Transverse colon (tissue), 4 donors: ENCODE results near the gene NUP214. TPM values are rescaled to one million over a fixed set of nuclear protein-coding genes. Genes with fewer than 3 reads are reported as not detected.
"Not testable (repeated sequence)": the region's sequence is repeated elsewhere in the genome, so short reads cannot be mapped to it uniquely, and the experiment has no call there.

Experiments used
- DNase-seq: peaks from one replicate; pipeline ENCODE4 v3.0.0-alpha.2; 2019
- H3K27ac ChIP-seq, 4 donors: fragments of 200-600 bp; sonication (generic); 2 replicates each; pipeline ENCODE4 v1.5.1; 2016 to 2018; ENCODE audit warnings: inconsistent platforms in 4 of 4
- H3K27me3 ChIP-seq: fragments of 200-600 bp; sonication (generic); 2 replicates; pipeline ENCODE4 v1.5.1; 2017; ENCODE audit warnings: inconsistent platforms
- H3K36me3 ChIP-seq, 4 donors: fragments of 200-600 bp; sonication (generic); 2 replicates each; pipeline ENCODE4 v1.5.1; 2017 to 2019; ENCODE audit warnings: inconsistent platforms in 4 of 4
- H3K4me1 ChIP-seq, 4 donors: fragments of 200-600 bp; sonication (generic); 2 replicates each; pipeline ENCODE4 v1.5.1; 2017 to 2020; ENCODE audit warnings: inconsistent platforms in 4 of 4
- H3K4me3 ChIP-seq, 4 donors: fragments of 200-600 bp; sonication (generic); 1 replicate in 1 of 4; 2 replicates in 3 of 4; pipeline versions ENCODE4 v1.5.1 to v1.6.1; 2017 to 2019; ENCODE audit warnings: inconsistent platforms in 4 of 4
- H3K9me3 ChIP-seq, 2 donors: fragments of 200-600 bp; sonication (generic); 2 replicates each; pipeline ENCODE4 v1.5.1; 2017 to 2019; ENCODE audit warnings: inconsistent platforms in 2 of 2
- CTCF ChIP-seq, 5 experiments: fragments of 200-600 bp in 3 of 5; fragments of 450-650 bp in 2 of 5; sonication (generic) in 3 of 5; IDR thresholded peaks; 1 replicate in 2 of 5; 2 replicates in 3 of 5; pipeline ENCODE4 v1.5.1; 2016 to 2017; ENCODE audit warnings: antibody characterized with exemption in 5 of 5, inconsistent platforms in 3 of 5, mild to moderate bottlenecking in 2 of 5, moderate library complexity in 1 of 5
- EP300 ChIP-seq: sonication (generic); formaldehyde crosslinking; IDR thresholded peaks from one replicate; pipeline ENCODE4 v1.6.1; 2017; ENCODE audit warnings: antibody characterized with exemption, low read depth
- POLR2A ChIP-seq: fragments of 450-650 bp; IDR thresholded peaks from one replicate; pipeline ENCODE4 v1.6.1; 2016; ENCODE audit warnings: antibody characterized with exemption, mild to moderate bottlenecking, moderate library complexity
- POLR2AphosphoS5 ChIP-seq, 3 donors: sonication (generic); formaldehyde crosslinking; IDR thresholded peaks; one replicate each; pipeline ENCODE4 v1.6.1; 2016; ENCODE audit warnings: antibody characterized with exemption in 3 of 3
- WGBS, 2 donors: methylation state at CpG; one replicate each; pipeline ENCODE4 v1.1.5; 2018; ENCODE audit warnings: low coverage in 1 of 2; 5-methylcytosine and 5-hydroxymethylcytosine counted together
- in situ Hi-C, 4 donors: fragments of 200-750 bp; cut with MboI; loops; one replicate each; pipeline versions ENCODE4 v1.15.0 to v1.15.1; 2017; ENCODE audit warnings: low sequenced_read_pairs in 3 of 4, low pct_ligation_motif_present in 1 of 4, low pct_unique_long_range_greater_than_20kb in 1 of 4
- intact Hi-C: fragments of 100-400 bp; cut with DNase I; formaldehyde crosslinking; loops from one replicate; pipeline ENCODE4 v1.15.1; 2023; ENCODE audit warnings: low total_unique reads
- total RNA-seq, 4 donors: library from RNA; depleted of rRNA; stranded (reverse); fragments of >200 nt; gene quantifications; one replicate each; pipeline ENCODE4 v1.1.0, GENCODE V29; 2016

The NUP214 gene
- total RNA-seq, 4 donors from 2014 or later, result 48.3 to 152 (median 85.9) TPM

- H3K27ac ChIP-seq, result no peak overlapping the region
- intact Hi-C loops, result no loop called here
- WGBS, 2 donors, result 90 to 100% methylated on average over 2 to 6 of the region's 6 CpGs
Observed at GRCh38 chr9:131263701-131264100, 138.3 kb downstream of the NUP214 start.

GRCh38 chr9:131264231-131264630 lies 138.8 kb downstream of the NUP214 start:
- intact Hi-C loops, result no loop called here
- WGBS, 2 donors, result 66% methylated on average over 11 of the region's 11 CpGs; no CpG with 5 or more reads in 1 of the 2 donors
- Histone ChIP-seq H3K27ac (no peak overlapping the region), H3K27me3 (no peaks in the 10 kb centered on the region), H3K36me3 (no peaks in the 10 kb centered on the region), H3K4me1 (peaks cover 0 to 12% (median 0%) of the 10 kb centered on the region in 4 donors), H3K9me3 (no peaks in the 10 kb centered on the region), H3K4me3 (no peak overlapping the region)
- TF ChIP-seq CTCF (IDR thresholded peaks at IDR 0.05) (no peak), POLR2A (no peak), POLR2AphosphoS5 (IDR thresholded peaks at IDR 0.05) (no peak), EP300 (no peak)
- in situ Hi-C loops, result no loop called here
- DNase-seq, result no peak

More at GRCh38 chr9:131263701-131264100, 138.3 kb downstream of the NUP214 start:
- in situ Hi-C loops, result no loop called here
- H3K9me3 ChIP-seq, result no peaks in the 10 kb centered on the region
- peaks cover 0 to 12% (median 0%) of the 10 kb centered on the region in 4 donors for H3K4me1 ChIP-seq
- H3K27me3 ChIP-seq, result no peaks in the 10 kb centered on the region
- H3K4me3 ChIP-seq, result no peak overlapping the region
- no peak for DNase-seq
- TF ChIP-seq POLR2A (no peak), EP300 (no peak), CTCF (IDR thresholded peaks at IDR 0.05) (no peak), POLR2AphosphoS5 (IDR thresholded peaks at IDR 0.05) (no peak)
- no peaks in the 10 kb centered on the region for H3K36me3 ChIP-seq

- Histone ChIP-seq H3K4me3 (no peak overlapping the region), H3K9me3 (no peaks in the 10 kb centered on the region), H3K36me3 (no peaks in the 10 kb centered on the region), H3K27ac (peak overlapping the region in 3 of 4 donors; percentile 1 to 37 (median 3)), H3K4me1 (peaks cover 0 to 22% (median 3%) of the 10 kb centered on the region in 4 donors), H3K27me3 (no peaks in the 10 kb centered on the region)
- DNase-seq, result no peak
- intact Hi-C loops (no loop called here), in situ Hi-C loops (no loop called here)
- TF ChIP-seq CTCF (IDR thresholded peaks at IDR 0.05) (no peak), POLR2A (no peak), EP300 (no peak), POLR2AphosphoS5 (IDR thresholded peaks at IDR 0.05) (no peak)
- 64 to 65% methylated on average over 10 to 26 of the region's 26 CpGs for WGBS, 2 donors
Observed at GRCh38 chr9:131266266-131267229, 141.2 kb downstream of the NUP214 start.

GRCh38 chr9:131270171-131271015 lies 145.0 kb downstream of the NUP214 start:
- 60 to 70% methylated on average over 6 to 20 of the region's 20 CpGs for WGBS, 2 donors
- peaks cover 0 to 24% (median 3%) of the 10 kb centered on the region in 4 donors for H3K4me1 ChIP-seq
- in situ Hi-C loops (no loop called here), intact Hi-C loops (no loop called here)
- no peak overlapping the region for H3K4me3 ChIP-seq
- peak overlapping the region; percentile 70 to 84 (median 80) for H3K27ac ChIP-seq
- no peaks in the 10 kb centered on the region for H3K36me3 ChIP-seq
- H3K9me3 ChIP-seq, result no peaks in the 10 kb centered on the region
- peak; percentile 67 for DNase-seq
- TF ChIP-seq EP300, result no peak
- TF ChIP-seq POLR2A, result peak; percentile 35
- peaks cover 11% of the 10 kb centered on the region for H3K27me3 ChIP-seq

- in situ Hi-C loops, DNase-seq, intact Hi-C loops, H3K9me3 ChIP-seq, H3K4me3 ChIP-seq, H3K36me3 ChIP-seq: not testable (repeated sequence)
- peaks cover 0 to 23% (median 3%) of the 10 kb centered on the region in 4 donors for H3K4me1 ChIP-seq
- peaks cover 17% of the 10 kb centered on the region for H3K27me3 ChIP-seq
- 62% methylated on average over 1 of the region's 1 CpG; no CpG with 5 or more reads in 1 of the 2 donors for WGBS, 2 donors
- H3K27ac ChIP-seq, result peak overlapping the region; percentile 70 to 84 (median 80)
Observed at GRCh38 chr9:131271016-131271273, 145.6 kb downstream of the NUP214 start.
